Gastroesophageal sphincter (tissue), 4 donors: ENCODE results near the gene FOXO3. TPM values are rescaled to one million over a fixed set of nuclear protein-coding genes. Genes with fewer than 3 reads are reported as not detected.

Source experiments
- ATAC-seq: fragments of 150-250 bp; one replicate; pipeline ENCODE4 v1.9.1; 2016; ENCODE audit warnings: mild to moderate bottlenecking, moderate library complexity
- H3K27ac ChIP-seq, 4 donors: fragments of 200-600 bp; sonication (generic) in 3 of 4; 1 replicate in 3 of 4; 2 replicates in 1 of 4; pipeline ENCODE4 v1.5.1; 2016 to 2019
- H3K27me3 ChIP-seq: fragments of 200-600 bp; sonication (generic); one replicate; pipeline ENCODE4 v1.5.1; 2019
- H3K36me3 ChIP-seq, 2 donors: fragments of 200-600 bp; sonication (generic); one replicate each; pipeline ENCODE4 v1.5.1; 2019; ENCODE audit warnings: control low read depth in 1 of 2
- H3K4me1 ChIP-seq, 3 donors: fragments of 200-600 bp; sonication (generic); 1 replicate in 2 of 3; 2 replicates in 1 of 3; pipeline ENCODE4 v1.5.1; 2016 to 2019; ENCODE audit warnings: control low read depth in 2 of 3
- H3K4me3 ChIP-seq, 2 donors: fragments of 200-600 bp; sonication (generic); one replicate each; pipeline ENCODE4 v1.5.1; 2019; ENCODE audit warnings: mild to moderate bottlenecking in 1 of 2, moderate library complexity in 1 of 2
- H3K9me3 ChIP-seq, 3 donors: fragments of 200-600 bp; sonication (generic); one replicate each; pipeline ENCODE4 v1.5.1; 2017 to 2019; ENCODE audit warnings: control low read depth in 2 of 3
- EP300 ChIP-seq: sonication (generic); formaldehyde crosslinking; IDR thresholded peaks from one replicate; pipeline ENCODE4 v1.6.1; 2017; ENCODE audit warnings: antibody characterized with exemption, mild to moderate bottlenecking
- POLR2A ChIP-seq, 2 donors: fragments of 450-650 bp; IDR thresholded peaks; one replicate each; pipeline ENCODE4 v1.6.1; 2017; ENCODE audit warnings: antibody characterized with exemption in 2 of 2, mild to moderate bottlenecking in 2 of 2, moderate library complexity in 1 of 2
- POLR2AphosphoS5 ChIP-seq: sonication (generic); formaldehyde crosslinking; IDR thresholded peaks from one replicate; pipeline ENCODE4 v1.6.1; 2017; ENCODE audit warnings: antibody characterized with exemption
- WGBS, 2 donors: methylation state at CpG; one replicate each; pipeline ENCODE4 v1.1.5; 2018; ENCODE audit warnings: low coverage in 1 of 2; 5-methylcytosine and 5-hydroxymethylcytosine counted together
- total RNA-seq, 4 donors: library from RNA; depleted of rRNA; stranded (reverse); fragments of >200 nt; gene quantifications; one replicate each; pipeline ENCODE4 v1.1.0, GENCODE V29; 2016
- TF ChIP-seq, protein P1 (sequence below), 4 experiments: fragments of 200-600 bp in 2 of 4; fragments of 450-650 bp in 2 of 4; sonication (generic) in 1 of 4; IDR thresholded peaks; one replicate each; pipeline ENCODE4 v1.5.1; 2017 to 2019; ENCODE audit warnings: antibody characterized with exemption in 4 of 4, mild to moderate bottlenecking in 2 of 4, moderate library complexity in 2 of 4

FOXO3 gene
- total RNA-seq, 4 donors from 2014 or later = 93.7 to 122 (median 114) TPM

DNA sequence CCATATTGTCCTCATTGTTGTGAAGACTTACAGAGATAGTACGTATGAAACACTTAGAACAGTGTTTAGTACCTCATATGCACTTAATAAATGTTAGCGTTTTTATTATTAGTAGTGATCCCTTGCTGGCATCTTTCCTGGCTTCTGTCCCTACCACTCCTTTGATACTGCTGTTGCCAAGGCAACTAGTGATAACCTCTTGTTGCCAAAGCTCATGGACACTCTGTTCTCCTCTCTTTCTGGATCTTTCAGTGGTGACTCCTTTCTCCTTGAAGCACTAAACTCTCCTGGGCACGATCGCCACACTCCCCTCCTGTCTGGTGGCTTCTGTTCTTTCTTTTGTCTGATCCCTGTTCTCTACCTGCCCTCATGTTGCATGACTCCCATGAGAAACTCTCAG lies 83.5 kb downstream of the FOXO3 start:
- TF ChIP-seq EP300 = no peak
- TF ChIP-seq, protein P1, sequence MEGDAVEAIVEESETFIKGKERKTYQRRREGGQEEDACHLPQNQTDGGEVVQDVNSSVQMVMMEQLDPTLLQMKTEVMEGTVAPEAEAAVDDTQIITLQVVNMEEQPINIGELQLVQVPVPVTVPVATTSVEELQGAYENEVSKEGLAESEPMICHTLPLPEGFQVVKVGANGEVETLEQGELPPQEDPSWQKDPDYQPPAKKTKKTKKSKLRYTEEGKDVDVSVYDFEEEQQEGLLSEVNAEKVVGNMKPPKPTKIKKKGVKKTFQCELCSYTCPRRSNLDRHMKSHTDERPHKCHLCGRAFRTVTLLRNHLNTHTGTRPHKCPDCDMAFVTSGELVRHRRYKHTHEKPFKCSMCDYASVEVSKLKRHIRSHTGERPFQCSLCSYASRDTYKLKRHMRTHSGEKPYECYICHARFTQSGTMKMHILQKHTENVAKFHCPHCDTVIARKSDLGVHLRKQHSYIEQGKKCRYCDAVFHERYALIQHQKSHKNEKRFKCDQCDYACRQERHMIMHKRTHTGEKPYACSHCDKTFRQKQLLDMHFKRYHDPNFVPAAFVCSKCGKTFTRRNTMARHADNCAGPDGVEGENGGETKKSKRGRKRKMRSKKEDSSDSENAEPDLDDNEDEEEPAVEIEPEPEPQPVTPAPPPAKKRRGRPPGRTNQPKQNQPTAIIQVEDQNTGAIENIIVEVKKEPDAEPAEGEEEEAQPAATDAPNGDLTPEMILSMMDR (IDR thresholded peaks at IDR 0.05) = no peak
- no peak for TF ChIP-seq POLR2AphosphoS5
- no peak for TF ChIP-seq POLR2A (IDR thresholded peaks at IDR 0.05)
- Histone ChIP-seq H3K27ac (no peak overlapping the region), H3K36me3 (peaks cover 0 to 14% of the 10 kb centered on the region in 2 donors), H3K27me3 (no peaks in the 10 kb centered on the region), H3K9me3 (no peaks in the 10 kb centered on the region), H3K4me3 (no peak overlapping the region), H3K4me1 (peaks cover 9 to 85% (median 21%) of the 10 kb centered on the region in 3 donors)
- WGBS, 2 donors = 67 to 73% methylated on average over 4 of the region's 4 CpGs
- ATAC-seq = no peak

DNA sequence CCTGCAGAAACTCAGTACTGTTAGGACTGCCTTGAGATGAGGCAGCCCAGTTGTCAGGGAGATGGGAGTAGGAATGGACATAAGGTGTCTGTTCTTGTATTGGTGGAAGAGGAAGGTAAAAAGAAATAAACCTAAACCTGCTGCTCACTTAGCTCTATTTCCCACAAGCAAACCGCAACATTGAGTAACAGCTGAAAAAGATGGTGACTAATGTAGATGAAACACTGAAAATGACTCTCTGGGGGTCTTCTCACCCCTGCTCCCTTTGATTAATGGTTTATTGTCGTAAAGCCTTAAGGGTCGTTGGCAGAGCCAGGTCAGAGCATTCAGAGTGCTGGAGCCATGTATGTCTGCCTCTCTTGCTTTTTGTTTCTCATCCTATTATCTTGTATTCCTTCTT lies 87.5 kb downstream of the FOXO3 start:
- no peak overlapping the region for H3K27ac ChIP-seq
- ATAC-seq = no peak
- H3K27me3 ChIP-seq = no peaks in the 10 kb centered on the region
- H3K4me3 ChIP-seq = no peak overlapping the region
- H3K9me3 ChIP-seq = no peaks in the 10 kb centered on the region
- 77 to 79% methylated on average over 3 of the region's 3 CpGs for WGBS, 2 donors
- TF ChIP-seq EP300 (no peak), POLR2A (IDR thresholded peaks at IDR 0.05) (no peak)
- H3K36me3 ChIP-seq = peaks cover 0 to 5% of the 10 kb centered on the region in 2 donors
- H3K4me1 ChIP-seq = peaks cover 43 to 99% (median 49%) of the 10 kb centered on the region in 3 donors

DNA sequence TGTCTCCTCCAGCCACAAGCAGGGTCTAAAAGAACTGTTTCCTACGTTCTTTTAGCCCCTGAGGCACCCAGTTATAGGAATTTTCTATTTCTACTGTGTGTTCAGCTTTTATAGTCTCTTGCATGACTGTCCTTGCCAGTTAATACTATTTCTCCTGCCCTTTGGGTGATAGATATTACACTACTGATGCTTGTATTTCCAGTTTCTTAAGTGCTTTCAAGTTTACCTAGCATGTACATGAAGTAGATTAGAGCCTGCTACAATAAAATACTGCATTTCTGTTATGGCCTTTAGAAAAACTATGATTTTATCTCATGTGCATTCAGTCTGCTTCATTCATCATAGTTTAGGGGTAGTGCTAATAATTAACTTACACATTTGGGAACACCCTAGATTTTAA lies 89.6 kb downstream of the FOXO3 start:
- TF ChIP-seq POLR2AphosphoS5 (no peak), EP300 (no peak), POLR2A (IDR thresholded peaks at IDR 0.05) (no peak)
- TF ChIP-seq, protein P1 (IDR thresholded peaks at IDR 0.05) = no peak
- no peak overlapping the region for H3K4me3 ChIP-seq
- H3K4me1 ChIP-seq = peaks cover 61 to 100% (median 66%) of the 10 kb centered on the region in 3 donors
- H3K9me3 ChIP-seq = no peaks in the 10 kb centered on the region
- WGBS, 2 donors = 43 to 77% methylated on average over 1 of the region's 1 CpG
- H3K36me3 ChIP-seq = peaks cover 0 to 5% of the 10 kb centered on the region in 2 donors
- H3K27ac ChIP-seq = peak overlapping the region; percentile 82 to 93 (median 91)
- no peaks in the 10 kb centered on the region for H3K27me3 ChIP-seq
- no peak for ATAC-seq

DNA sequence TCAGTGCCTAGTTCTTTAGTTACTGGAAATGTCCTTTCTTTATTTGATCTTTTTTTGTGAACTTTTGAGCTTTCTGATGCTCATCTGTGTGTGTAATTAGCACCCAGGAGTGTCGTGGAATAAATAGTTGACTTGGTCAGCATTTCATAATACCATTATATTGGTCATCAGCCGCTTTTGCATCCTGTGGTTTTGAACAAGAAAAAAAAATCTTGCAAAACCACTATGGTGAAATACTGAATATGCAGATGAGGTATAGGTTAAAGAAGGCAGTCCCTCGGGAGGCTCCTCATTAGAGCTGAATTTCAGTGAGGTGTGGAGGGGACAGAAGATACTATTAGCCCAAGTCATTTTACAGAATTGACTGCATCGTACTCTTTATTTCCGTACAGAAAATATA lies 90.1 kb downstream of the FOXO3 start:
- TF ChIP-seq, protein P1 (IDR thresholded peaks at IDR 0.05) = no peak
- TF ChIP-seq EP300 (no peak), POLR2AphosphoS5 (no peak), POLR2A (IDR thresholded peaks at IDR 0.05) (no peak)
- Histone ChIP-seq H3K4me1 (peaks cover 65 to 100% (median 67%) of the 10 kb centered on the region in 3 donors), H3K36me3 (peaks cover 0 to 5% of the 10 kb centered on the region in 2 donors), H3K4me3 (no peak overlapping the region), H3K27ac (peak overlapping the region; percentile 82 to 93 (median 91)), H3K27me3 (no peaks in the 10 kb centered on the region), H3K9me3 (no peaks in the 10 kb centered on the region)
- no peak for ATAC-seq
- WGBS, 2 donors = 60 to 63% methylated on average over 1 to 5 of the region's 5 CpGs

DNA sequence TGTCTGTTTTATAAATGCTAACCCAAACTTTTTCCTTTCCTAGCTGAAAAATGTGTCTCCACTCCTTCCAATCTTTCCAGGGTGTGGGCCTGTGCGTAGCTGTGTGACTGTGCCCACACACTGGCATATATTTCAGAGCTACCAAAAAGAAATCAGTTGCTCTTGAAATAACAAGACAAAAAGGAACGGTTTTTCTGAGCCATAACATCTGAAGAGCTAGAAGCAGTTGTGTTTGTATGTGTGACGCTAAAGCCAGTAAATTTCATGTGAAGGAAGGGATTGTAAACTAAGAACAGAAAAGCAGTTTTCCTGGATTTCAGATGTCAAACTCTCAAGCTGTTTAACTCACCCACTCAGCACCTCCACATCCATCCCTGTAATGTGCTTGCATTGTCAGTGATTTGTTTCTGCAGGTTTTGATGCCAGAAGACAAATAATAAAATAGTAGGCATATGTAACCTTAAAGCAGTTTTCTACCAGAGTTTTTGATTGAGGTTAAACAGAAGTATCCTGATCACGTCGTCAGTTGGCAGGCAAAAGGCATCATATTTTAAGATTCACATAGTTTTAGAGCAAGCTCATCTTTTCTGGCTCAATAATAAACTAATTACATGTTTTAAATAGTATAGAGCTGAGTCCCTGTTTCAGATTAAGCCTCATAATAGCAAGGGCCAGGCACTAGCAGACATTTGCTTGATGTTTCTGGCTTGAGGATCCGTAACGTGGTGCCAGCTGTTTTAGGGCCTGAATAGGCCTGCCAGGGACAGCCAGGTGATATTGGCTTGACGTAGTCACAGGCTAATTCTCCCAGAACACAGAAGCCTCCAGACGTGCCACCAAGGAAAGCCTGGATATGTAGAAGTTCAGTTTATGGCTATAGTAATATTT lies 90.9 kb downstream of the FOXO3 start:
- peak overlapping the region; percentile 82 to 93 (median 91) for H3K27ac ChIP-seq
- no peak overlapping the region for H3K4me3 ChIP-seq
- H3K9me3 ChIP-seq = no peaks in the 10 kb centered on the region
- peak; percentile 75 for ATAC-seq
- TF ChIP-seq POLR2AphosphoS5 (peak; percentile 94), POLR2A (IDR thresholded peaks at IDR 0.05) (no peak), EP300 (no peak)
- TF ChIP-seq, protein P1 (IDR thresholded peaks at IDR 0.05) = no peak
- 13 to 16% methylated on average over 6 to 9 of the region's 9 CpGs for WGBS, 2 donors
- peaks cover 60 to 100% (median 66%) of the 10 kb centered on the region in 3 donors for H3K4me1 ChIP-seq
- no peaks in the 10 kb centered on the region for H3K27me3 ChIP-seq
- peaks cover 0 to 5% of the 10 kb centered on the region in 2 donors for H3K36me3 ChIP-seq
